ENCODE data around the gene USP13.

Gene USP13

GRCh38 chr3:179806177-179806576 lies 153.3 kb downstream of the USP13 start:
- DNase-seq = no peak

GRCh38 chr3:179807588-179807987 lies 154.7 kb downstream of the USP13 start:
- DNase-seq = no peak

- no peak for DNase-seq
Observed at GRCh38 chr3:179809639-179810038, 156.8 kb downstream of the USP13 start.

GRCh38 chr3:179811321-179812095 lies 158.7 kb downstream of the USP13 start:
- no peak for DNase-seq

DNA sequence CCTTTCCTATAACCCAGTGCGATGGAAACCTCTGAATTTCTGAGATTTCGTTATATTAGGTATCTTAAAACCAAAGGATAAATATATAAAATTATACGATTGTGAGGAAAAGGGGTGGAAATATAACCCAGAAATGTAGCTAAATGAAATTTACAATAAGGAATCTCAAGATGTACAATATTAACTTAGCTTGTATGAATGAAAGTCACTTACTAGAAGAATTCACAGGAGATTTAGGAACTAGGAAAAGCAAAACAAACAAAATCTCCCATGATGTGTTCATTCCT lies 159.2 kb downstream of the USP13 start:
- no peak for DNase-seq

- DNase-seq = no peak
Observed at GRCh38 chr3:179819379-179819778, 166.5 kb downstream of the USP13 start.

DNA sequence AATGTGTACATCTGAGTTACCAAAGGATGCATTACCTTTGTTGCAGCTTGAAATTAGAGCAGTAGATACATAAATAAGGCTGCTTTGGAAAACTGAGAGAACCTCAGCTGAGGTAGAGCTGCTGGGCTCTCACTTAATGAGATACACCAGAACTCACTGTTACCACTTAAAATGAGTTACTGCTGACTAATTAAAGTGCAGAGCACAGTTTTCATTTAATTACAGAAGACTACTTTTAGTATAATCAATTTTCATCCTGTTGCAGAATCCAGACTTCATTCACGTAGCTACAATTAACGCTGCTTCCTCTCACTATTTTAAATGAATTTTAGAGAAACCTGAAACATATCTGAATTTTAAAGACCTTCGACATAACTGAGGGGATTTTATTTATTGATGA lies 169.5 kb downstream of the USP13 start:
- DNase-seq = no peak

- no peak for DNase-seq
Observed at GRCh38 chr3:179825527-179826246, 172.8 kb downstream of the USP13 start.

DNA sequence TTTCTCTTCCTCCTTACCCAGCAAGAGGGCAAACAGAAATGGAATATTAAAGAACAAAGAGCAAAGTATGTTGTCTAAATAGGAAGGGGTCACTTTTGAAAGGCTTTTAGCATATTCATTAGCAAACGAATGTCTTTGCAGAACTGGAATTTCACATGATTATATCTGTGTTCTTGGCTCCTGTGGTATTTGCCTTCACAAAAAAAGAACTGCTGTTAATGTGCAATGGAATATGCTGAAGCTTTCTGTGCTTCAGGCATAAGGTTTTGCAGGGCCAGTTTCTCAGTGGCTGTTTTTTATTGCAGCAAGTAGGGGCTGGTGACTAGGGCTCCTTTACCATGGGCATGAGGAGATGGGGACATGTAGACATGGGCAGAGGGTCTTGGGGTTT lies 173.4 kb downstream of the USP13 start:
- DNase-seq = no peak

DNA sequence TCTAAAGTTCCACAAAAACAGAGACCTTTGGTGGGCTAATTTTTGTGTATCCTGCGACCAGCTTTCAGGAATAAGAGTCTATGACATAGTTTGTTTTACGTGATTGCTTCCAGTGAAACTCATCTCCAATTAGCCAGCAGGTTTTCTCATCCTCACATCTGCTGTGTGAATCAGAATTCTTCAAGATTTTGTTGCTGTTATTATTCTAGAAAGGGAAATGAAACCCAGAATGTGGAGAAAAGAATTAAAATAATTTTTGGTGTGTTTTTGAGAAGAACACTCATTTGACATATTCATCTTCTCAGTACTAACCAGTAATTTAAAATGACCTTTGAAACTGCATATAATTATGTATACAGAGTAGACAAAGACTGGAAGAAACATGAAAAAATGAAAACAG lies 175.9 kb downstream of the USP13 start:
- no peak for DNase-seq

DNA sequence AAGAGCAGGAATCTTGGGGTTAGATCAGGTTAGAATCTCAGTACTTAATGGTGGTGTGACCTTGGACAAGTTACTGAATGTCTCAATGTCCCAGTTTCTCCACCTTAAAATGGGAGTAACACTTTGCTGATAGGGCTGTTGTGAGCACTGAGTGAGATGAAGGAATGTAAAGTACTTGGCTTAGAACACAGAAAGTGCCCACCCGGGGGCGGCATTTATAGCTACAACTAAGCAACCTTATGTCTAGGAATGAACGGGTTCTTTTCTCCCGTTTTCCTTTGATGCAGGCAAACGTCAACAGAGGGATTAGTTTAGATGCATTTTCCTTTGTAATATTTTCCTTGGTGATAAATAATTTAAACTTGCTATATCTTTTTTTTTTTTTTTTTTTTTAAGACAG lies 176.6 kb downstream of the USP13 start:
- no peak for DNase-seq

- no peak for DNase-seq
Observed at GRCh38 chr3:179832333-179832854, 179.6 kb downstream of the USP13 start.

DNA sequence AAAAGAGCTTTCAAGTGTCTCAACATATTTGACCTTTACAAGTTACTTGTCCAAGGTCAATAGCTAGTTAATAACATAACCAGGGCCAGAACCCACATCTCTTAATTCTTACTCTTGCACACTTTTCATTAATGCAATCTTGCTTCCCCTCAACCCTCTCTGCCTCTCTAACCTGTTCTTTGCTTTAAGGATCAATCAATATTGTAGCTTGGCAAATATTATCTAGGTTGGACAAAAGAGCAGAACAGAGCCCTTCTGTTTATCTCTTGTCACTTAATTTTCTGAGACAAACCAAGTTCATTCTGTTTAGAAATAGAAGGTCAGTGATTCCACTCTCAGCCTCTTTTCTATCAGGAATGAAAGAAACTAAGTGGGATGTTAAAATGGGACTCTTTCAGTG lies 180.5 kb downstream of the USP13 start:
- DNase-seq = no peak

GRCh38 chr3:179837374-179837773 lies 184.5 kb downstream of the USP13 start:
- no peak for DNase-seq
